HG03520 (cell line): Measurements from ENCODE around the gene PAX6.

Source experiments
- ATAC-seq: cut with Tn5 transposase; IDR thresholded peaks from one replicate; pipeline ENCODE4 v1.9.1; 2021; ENCODE audit warnings: mild to moderate bottlenecking, moderate library complexity; ENCODE audit not compliant: unreplicated experiment

PAX6 gene

DNA sequence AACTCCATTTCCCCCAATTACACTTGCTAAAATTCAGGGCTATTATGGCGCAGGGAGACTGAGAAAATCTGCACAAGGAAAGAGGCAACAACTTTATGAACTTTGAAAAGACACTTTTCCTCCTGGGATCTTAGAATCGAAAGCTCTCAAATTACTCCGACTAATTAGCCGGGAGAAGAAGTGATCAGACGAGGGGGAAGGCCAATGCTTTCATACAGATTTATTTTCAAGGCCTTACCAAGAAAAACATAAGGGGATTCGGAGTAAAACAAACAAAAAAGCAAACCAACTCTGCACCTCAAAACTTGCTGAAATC lies 1.6 kb downstream of the PAX6 start:
- no peak for ATAC-seq

DNA sequence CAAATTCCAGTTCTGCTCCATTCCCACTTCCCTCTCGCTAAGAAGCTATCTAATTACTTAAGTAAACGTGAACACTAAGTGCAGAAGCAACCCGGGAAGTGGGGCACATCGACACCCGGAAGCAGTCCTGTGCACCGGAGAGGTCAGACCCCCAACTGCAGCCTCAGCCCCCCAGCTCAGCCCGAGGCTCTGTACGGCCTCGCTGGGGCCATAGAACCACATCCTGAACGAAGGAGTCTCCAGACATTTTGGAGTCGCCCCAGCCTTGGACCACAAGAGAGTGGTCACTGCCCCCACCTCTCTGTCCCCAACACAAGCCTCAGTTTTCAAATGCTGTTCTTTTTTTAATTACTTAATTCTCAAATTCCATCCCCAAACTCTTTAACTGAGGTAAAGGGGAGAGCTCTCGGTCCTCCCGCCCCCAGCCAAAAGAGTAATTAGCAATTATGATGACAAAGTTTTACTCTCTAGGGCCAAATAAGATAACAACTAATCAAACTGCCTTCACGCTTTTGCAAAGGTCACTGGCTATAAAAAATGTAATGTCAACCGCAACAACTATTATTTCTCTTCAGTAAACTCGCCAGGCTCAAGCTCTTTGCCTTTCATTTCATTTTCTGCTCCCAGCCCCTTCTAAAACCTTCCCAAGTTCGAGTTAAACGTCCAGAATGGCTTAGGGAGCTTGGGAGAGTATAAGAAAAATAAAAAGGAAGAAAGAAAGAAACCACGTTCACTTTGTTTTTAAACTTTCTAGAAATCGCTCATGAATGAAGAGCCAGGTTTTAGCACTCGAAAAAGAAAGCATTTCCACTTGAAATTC lies 2.2 kb downstream of the PAX6 start:
- no peak for ATAC-seq

DNA sequence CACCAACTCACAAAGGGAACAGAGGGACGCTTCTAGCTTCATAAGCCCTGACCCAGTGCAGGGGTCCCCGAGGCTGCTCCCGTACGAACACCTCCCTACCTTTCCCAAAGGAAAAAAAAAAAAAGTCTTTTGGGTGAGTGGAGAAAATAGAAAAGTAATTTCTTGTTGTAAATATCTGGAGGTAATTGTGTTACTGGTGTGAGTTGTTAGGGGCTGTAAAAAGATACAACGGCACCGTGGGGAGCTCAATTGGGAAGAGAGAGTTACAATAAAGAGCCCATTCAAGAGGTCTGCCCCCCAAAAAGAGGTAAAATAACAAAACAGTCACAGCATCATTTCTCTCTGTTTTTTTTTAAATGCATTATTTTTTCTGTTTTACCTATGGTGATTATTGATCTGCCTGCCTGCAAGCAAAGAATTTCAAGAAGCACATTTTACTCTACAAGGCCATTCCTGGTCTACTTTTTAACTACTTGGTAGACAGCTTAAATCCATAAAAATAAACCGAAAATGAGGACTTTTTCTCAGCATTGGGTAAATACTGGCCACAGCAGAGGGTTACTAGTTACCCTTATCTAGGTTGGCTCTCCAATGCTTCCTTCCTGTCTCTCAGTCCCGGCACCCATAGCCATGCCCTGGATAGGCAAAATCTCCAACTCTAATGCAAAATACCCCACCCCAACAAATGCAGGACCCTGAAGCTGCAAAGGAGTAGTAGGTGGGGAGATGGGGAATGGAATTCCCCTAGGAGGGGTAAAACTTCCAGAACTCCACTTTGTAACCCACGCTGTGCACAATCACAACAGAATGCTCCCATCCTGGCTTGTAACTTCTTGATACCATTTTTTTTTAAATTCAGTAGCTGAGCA lies 3.1 kb downstream of the PAX6 start:
- no peak for ATAC-seq

DNA sequence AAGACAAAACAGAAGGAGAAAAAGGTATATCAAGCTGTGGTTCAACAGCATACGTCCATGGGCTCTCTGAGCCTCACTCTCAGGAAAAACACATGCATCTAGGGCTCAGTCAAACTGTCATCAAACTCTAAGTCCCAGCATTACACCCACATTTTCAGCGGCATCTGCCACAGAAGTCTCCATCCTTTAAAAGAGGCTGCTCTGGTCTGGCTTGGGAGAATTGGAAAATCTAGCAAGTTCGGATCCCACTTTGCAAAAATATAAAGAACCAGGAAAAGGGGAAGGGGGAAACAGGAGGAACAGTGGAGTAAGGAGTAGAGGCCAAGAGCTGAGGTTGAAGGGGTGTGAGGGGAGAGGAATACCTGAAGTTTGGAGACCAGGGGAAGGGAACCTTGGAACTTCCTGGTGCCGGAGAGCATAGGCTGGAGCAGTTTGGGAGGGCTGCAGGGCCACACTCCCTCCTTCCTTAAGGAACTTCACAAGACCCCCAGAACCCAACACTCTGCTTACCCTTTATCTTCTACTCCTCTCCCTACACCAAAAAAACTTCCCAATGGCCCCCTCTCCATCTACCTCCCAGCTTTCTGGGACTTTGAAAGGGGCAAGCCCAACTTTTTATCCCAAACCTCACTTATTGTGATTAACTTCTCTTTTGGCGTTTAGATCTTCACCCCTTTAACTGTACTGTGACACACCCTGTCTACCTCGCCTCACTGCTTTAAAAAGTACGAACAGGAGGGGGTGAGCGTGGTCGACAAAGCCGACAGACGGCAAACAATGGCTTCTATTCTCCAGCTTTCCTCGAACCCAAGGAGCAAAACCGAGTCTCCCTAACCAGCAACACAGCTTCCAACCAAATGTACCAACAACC lies 4.0 kb downstream of the PAX6 start:
- no peak for ATAC-seq

DNA sequence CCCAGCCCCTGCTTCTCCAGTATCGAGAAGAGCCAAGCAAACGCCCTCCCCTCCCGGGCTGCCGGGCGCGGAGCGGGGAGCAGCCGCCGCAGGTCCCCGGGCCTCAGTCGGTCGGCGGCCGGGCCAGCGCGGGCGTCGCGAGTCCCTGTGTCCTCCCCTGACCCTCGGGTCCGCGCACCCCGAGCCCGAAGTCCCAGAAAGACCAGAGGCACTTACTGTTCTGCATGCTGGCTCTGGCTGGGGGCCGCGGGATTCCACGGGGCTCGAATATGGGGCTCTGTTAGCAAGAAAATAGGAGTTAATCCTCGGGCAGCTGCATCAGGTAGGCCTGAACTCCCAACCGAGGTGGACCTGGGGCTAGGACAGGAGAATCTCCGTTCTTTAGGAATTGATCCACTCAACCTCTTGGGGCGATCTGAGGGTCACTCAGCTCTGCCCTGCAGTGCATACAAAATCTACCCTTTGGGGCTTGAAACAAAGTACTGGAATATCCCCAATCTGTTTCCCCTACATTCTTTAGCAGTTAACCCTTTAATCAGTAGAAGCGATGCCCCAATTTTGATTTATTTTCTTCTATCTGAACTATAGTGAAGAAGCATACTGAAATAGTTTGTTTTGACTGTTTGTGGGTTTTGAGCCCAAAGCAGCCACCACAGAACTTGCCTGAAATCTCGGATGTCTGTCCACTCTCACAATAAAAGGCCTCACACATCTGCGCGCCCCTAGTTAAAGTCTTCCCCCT lies 4.8 kb downstream of the PAX6 start:
- no peak for ATAC-seq

DNA sequence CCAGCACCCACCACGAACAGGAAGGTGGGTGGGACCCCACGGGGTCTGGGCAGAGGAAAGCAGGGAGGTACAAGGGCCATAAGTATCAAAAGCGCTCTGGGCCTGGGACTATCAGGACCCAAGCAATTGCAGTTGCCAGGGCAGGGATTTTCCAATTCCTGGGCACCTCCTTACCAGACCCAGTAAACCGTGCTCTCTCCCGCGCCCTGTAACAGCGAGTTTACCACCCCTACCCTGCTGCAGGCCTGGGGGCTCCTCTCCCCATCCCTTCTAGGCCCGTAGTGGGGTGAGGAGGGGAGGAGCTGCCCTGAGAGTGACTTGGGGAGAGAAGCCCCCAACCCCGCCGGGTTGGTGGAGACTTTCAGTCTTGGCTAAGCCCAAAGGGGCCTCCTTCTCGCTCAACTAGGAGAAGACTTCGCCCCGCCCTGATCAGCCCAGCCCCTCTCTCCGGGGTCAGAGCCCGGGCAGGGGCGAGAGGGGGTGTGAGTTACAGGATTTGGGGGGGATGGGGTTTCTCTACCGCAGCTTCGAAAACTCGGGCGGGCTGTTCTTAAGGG lies 5.4 kb downstream of the PAX6 start:
- ATAC-seq, result no peak

DNA sequence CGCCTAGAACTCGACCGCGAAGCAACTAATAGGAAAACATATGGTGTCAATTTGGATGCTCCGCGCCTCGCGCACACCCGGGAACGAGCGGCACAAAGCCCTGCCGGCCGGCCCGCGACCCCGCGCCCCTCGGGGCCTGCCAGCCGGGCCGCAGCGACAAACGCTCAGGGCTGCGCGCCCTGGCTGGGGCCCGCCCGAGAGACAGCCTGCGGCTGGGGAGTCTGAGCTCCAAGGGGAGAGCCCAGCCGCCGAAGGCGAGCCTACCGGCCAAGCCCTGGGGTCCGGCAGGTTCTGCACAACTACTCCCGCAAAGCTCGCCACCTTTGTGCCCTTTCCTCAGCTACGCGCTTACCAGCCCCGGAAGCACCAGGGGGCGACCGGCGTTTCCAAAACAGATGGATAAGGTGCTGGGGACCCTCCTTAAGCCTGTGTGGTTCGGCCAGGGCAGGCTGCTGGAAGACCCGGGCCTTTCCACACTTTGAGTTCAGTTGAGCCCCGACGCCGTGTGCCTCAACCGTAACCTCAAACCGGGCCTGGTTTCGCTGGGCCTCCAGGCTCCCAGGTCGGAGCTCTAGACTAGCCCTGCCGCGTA lies 6.0 kb downstream of the PAX6 start:
- no peak for ATAC-seq

DNA sequence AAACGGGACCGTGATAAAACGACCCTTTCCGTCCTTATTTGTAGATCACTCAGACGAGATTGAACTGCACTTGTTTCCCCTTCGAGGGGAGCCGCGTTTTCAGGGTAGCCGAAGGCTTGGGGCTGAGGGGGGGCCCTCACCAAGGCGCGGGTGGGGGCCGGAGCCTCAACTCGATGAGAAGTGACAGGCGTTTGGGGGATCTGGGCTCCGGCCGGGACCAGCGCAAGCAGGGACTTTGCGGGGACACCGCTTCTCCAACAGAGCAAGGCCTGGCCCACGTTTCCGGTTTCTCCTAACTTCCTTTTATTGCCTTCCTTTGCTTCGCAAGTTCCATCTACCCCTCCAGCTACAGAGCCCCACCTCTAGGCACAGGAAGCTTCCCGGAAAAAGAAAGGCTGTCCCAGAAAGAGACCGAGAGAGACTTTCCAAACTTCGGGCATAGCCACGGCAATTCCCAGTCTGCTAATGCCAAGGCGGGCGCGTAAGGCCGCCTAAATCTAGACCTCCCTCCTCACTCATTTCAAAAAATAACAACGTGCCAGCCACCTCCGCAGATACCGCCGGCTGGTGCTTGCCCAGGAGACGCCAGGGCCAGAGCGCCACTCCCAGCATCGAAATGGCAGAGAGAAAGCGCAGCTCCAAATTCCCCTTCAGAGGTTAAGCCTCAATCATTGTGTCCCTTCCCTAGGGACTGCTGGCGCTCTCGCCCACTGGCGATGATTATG lies 6.6 kb downstream of the PAX6 start:
- no peak for ATAC-seq

DNA sequence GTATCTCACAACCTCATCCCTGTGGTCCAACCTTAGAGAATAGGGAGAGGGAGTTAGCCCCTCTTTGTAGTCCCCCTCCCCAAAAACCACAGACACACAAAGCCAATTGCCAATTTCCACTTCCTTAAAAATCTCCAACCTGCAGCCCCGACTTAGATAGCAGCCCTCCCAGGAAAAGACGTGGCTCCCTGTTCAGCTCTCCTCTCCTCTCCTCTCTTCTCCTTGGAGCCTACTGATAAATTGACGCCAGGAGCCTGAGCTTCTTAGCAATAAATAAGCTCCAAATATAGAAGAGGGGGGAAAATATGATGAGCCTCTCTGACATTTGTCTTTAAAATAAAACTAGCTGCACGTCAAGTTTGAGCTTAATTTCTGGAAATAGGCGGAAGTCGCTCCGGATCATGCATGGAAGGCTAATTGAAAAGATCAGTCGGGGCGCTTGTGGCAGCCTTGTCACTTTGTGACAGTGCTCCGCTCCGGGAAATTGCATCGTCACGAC lies 7.3 kb downstream of the PAX6 start:
- no peak for ATAC-seq

DNA sequence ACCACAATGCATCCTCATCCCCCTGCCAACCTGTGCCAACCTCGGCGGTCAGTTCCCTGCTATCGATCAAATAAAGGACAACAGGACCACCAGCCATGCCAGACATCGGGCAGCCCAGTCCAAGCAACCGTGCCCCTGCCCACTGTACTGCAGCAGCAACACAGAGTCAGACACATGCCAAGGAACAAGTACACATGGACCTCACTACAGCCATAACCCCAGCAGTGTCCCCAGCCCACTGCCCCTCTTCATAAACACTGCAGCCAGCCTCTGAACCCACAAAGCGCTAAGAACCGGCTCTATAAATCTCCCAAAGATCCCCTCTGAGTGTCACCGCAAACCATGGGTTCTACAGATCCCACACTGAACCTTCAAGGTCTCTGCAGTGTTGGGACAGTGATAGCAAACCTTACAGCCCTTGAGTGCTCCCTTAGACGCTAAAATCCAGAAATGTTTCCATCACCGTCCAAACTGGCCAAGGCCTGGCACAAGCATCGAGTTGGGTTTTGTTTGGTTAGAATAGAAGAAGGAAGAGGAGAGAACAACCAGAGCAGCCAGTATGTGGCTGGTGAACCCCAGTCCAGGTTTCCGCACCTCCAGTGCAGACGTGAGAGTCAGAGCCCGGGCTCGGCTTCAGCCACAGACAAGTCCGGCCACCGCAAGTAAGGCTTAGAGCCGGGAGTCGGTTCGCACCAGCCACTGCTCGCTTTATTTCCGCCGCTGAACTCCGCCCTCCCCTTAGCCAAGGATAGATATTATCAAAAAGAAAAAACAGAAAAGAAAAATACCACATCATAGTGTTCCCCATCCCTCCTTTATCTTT lies 7.9 kb downstream of the PAX6 start:
- ATAC-seq, result no peak

DNA sequence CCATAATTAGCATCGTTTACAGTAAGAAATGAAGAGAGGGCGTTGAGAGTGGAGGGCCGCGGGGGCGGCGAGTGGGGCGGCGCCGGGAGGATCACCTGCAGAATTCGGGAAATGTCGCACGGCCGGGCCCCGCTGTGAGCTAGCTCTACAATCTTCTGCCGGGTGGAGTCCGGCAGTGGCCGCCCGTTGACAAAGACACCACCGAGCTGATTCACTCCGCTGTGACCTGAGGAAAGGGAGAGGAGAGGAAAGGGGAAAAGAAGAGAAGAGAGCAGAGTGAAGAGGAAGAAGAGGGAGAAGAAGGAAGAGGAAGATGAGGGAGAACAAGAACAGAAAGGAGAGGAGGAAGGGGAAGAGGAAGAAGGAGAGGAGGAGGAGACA lies 8.5 kb downstream of the PAX6 start:
- ATAC-seq, result no peak

DNA sequence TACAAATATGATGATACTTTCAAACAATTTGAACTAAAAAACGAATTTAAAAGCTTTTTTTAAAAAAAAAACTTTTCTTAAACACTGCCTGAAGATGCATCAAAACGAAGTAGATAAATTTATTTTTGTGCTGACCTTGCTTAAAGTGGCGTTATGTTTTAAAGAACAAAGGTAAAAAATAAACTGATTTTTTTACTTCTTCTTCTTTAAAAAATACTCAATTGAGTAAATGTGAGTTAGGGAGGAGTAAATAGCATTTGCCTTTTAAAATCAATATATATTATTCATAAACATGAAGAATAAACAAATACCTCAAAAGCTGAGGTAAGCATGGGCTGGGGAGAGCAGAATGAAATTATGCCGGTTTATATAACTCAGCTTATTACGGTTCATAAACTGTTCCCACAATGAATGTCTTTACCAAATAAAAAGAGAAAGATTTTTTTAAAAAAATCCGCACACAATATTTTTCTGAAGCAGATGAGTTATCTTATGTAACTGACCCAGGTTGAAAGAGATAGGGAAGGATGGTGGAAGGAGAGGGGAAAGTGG lies 9.0 kb downstream of the PAX6 start:
- ATAC-seq, result no peak

DNA sequence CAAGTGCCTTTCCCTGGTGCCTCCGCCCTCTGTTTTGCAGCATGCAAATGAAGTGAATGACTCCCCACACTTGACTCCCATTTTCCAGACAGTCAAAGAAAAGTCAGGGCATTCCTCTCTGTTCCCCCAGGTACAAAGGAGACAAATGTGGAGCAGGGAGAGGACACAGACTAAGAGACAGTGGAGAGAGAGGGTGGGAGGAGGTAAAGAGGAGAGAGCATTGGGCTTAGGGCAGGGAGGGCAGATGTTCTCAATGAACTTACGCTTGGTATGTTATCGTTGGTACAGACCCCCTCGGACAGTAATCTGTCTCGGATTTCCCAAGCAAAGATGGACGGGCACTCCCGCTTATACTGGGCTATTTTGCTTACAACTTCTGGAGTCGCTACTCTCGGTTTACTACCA lies 9.8 kb downstream of the PAX6 start:
- no peak for ATAC-seq

DNA sequence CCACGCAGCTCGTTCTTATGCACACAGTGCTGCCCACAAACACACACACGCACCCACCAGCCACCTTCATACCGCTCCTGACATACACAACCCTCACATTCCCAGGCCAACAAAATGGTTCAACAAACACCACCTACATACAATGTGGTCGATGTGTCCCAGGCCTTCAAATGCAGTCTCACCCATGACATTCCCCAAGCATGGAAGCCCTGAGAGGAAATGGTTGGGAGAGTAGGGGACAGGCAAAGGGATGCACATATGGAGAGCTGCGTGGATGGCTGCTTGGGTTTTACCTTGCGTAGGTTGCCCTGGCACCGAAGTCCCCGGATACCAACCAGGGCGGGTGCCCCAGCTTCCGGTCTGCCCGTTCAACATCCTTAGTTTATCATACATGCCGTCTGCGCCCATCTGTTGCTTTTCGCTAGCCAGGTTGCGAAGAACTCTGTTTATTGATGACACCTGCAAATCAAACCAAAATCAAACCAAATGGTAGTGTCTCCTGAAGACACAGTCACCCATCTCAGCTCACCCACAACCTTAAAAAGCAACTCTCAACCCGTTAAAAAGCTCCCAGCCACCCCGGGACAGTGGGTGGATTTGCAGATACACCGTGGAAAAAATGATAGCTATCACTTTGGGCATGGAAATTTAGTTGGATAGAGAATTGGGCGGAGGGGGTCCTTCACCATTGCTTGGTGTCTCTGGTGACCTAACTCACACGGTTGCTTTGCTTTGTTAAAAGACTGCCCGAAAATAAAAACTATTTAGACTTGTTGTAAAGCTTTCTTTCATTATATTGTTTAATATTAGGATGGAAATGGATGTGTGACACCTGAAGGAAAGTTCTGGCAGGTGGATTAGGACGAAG lies 10.5 kb downstream of the PAX6 start:
- ATAC-seq, result no peak

DNA sequence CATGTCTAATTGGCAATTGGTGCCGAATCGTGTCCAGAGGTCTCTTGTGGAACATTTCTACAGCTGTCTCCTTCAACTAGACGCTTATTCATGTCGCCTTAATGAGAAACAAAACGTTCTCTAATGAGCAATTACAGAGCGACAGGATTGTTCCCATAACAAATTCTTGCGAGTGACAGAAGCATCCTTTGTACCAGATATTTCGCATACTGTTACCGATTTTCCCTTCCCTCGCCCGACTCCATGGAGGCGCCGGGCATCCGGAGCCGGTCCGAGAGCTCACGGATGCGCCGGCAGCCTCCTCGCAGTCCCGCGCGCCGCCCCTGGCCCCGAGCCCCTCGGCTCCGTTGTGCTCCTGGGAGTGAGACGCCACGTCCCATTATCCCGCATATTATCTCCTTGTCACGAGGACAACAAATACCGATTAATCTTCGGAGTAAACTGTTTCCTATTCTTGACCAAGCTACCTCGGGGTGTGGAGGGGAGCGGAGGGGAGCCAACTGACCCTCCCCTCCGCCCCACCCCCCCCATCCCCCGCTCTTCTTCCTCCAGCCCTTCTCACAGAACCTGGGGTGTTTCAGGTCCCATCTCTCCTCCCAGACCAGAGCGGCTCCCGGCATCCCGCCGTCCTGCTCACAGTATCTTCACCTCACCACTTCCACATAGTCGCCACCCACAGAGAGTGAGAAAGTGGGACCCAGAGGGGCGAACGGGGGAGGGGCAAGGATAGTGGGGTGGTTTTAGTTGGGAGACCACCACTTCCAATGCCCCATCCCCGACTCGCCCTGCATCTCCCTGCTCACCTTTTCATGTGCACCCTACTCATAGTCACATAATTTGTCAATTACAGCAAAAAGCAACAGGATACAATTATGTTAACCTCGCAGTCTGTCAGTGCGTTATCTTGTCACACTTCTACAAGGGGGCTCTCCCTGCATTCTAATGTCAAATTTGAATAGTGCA lies 11.4 kb downstream of the PAX6 start:
- no peak for ATAC-seq
